GM23338 (cell line): ENCODE data around the gene KANK4. TPM values are rescaled to one million over a fixed set of nuclear protein-coding genes. Genes with fewer than 3 reads are reported as not detected.

ENCODE experiments used
- ATAC-seq: fragments of 200-7000 bp; cut with Tn5 transposase; 3 replicates; pipeline ENCODE4 v1.9.1; 2020
- DNase-seq: peaks from one replicate; pipeline ENCODE4 v3.0.0-alpha.2; 2015; ENCODE audit warnings: low spot score
- H2AFZ ChIP-seq: fragments of 200-600 bp; sonication (generic); 2 replicates; pipeline ENCODE4 v1.8.0; 2016; ENCODE audit warnings: antibody characterized with exemption, mild to moderate bottlenecking, moderate library complexity
- H3F3A ChIP-seq: fragments of 200-600 bp; sonication (generic); replicated peaks from 2 replicates; pipeline ENCODE4 v1.8.0; 2017; ENCODE audit warnings: antibody characterized with exemption, mixed run types, low read depth
- H3K27ac ChIP-seq: fragments of 200-600 bp; sonication (generic); 2 replicates; pipeline ENCODE4 v1.6.1; 2016; ENCODE audit warnings: low read depth
- H3K27me3 ChIP-seq: fragments of 200-600 bp; sonication (generic); 2 replicates; pipeline ENCODE4 v1.8.0; 2016; ENCODE audit warnings: mild to moderate bottlenecking, mixed run types, moderate library complexity; ENCODE audit not compliant: insufficient read depth
- H3K36me3 ChIP-seq: fragments of 200-600 bp; sonication (generic); 2 replicates; pipeline ENCODE4 v1.8.0; 2016; ENCODE audit warnings: mild to moderate bottlenecking; ENCODE audit not compliant: insufficient read depth
- H3K4me1 ChIP-seq: fragments of 200-600 bp; sonication (generic); 2 replicates; pipeline ENCODE4 v1.8.0; 2016; ENCODE audit warnings: mild to moderate bottlenecking, moderate library complexity; ENCODE audit not compliant: insufficient read depth
- H3K4me2 ChIP-seq: fragments of 200-600 bp; sonication (generic); 2 replicates; pipeline ENCODE4 v1.7.1; 2017; ENCODE audit warnings: mixed run types
- H3K4me3 ChIP-seq: fragments of 200-600 bp; sonication (generic); 2 replicates; pipeline ENCODE4 v1.6.1; 2016; ENCODE audit warnings: mixed run types
- H3K79me2 ChIP-seq: fragments of 200-600 bp; sonication (generic); replicated peaks from 2 replicates; pipeline ENCODE4 v1.8.0; 2017; ENCODE audit warnings: mild to moderate bottlenecking; ENCODE audit not compliant: insufficient read depth
- H3K9me2 ChIP-seq: fragments of 200-600 bp; sonication (generic); 2 replicates; pipeline ENCODE4 v1.8.0; 2017; ENCODE audit not compliant: insufficient read depth
- H4K20me1 ChIP-seq: fragments of 200-600 bp; sonication (generic); replicated peaks from 2 replicates; pipeline ENCODE4 v1.8.0; 2017; ENCODE audit warnings: mild to moderate bottlenecking; ENCODE audit not compliant: insufficient read depth
- H3K27ac Mint-ChIP-seq: 2 replicates; pipeline ENCODE4 v1.8.0; 2020; ENCODE audit warnings: inconsistent platforms, mild to moderate bottlenecking, moderate library complexity, mixed read lengths
- H3K27me3 Mint-ChIP-seq: 3 replicates; pipeline ENCODE4 v1.8.0; 2022; ENCODE audit warnings: low read depth, mild to moderate bottlenecking, moderate library complexity, mixed read lengths, inconsistent platforms; ENCODE audit not compliant: insufficient read depth, poor library complexity
- H3K36me3 Mint-ChIP-seq: 3 replicates; pipeline ENCODE4 v1.8.0; 2021; ENCODE audit warnings: low read depth, mild to moderate bottlenecking, inconsistent platforms, moderate library complexity, mixed read lengths
- H3K4me1 Mint-ChIP-seq: 3 replicates; pipeline ENCODE4 v1.8.0; 2020; ENCODE audit warnings: mild to moderate bottlenecking, inconsistent platforms, mixed read lengths
- H3K4me3 Mint-ChIP-seq: 3 replicates; pipeline ENCODE4 v1.8.0; 2021; ENCODE audit warnings: moderate library complexity, mild to moderate bottlenecking, inconsistent platforms, mixed read lengths
- H3K9me3 Mint-ChIP-seq: 3 replicates; pipeline ENCODE4 v1.8.0; 2020; ENCODE audit warnings: moderate library complexity, mild to moderate bottlenecking, inconsistent platforms, mixed read lengths
- CREB1 ChIP-seq: fragments of 250-450 bp; sonication (Bioruptor Pico); IDR thresholded peaks from 2 replicates; pipeline ENCODE4 v1.5.0; 2020; ENCODE audit warnings: low read depth, mild to moderate bottlenecking, moderate library complexity
- EZH2phosphoT487 ChIP-seq: fragments of 200-600 bp; sonication (generic); IDR thresholded peaks from one replicate; pipeline ENCODE4 v1.8.1; 2018; ENCODE audit warnings: antibody characterized with exemption; ENCODE audit not compliant: unreplicated experiment
- JUNB ChIP-seq: IDR thresholded peaks from one replicate; pipeline ENCODE4 v1.6.1; 2016; ENCODE audit warnings: antibody characterized with exemption; ENCODE audit not compliant: unreplicated experiment
- NANOG ChIP-seq: IDR thresholded peaks from 2 replicates; pipeline ENCODE4 v1.6.1; 2016; ENCODE audit warnings: antibody characterized with exemption, borderline replicate concordance
- POLR2AphosphoS5 ChIP-seq: IDR thresholded peaks from 2 replicates; pipeline ENCODE4 v1.6.1; 2016; ENCODE audit warnings: antibody characterized with exemption, low read depth
- ZNF114 ChIP-seq: fragments of 250-450 bp; sonication (Bioruptor Pico); IDR thresholded peaks from 2 replicates; pipeline ENCODE4 v1.5.0; 2020; ENCODE audit warnings: mild to moderate bottlenecking, moderate library complexity
- polyA plus RNA-seq: library from polyadenylated mRNA; unstranded; fragments of >200 nt; fragmentation: Nextera tagmentation; extraction: Ambion mirVana; gene quantifications from 2 replicates; pipeline ENCODE4 v1.2.1, GENCODE V29; 2016
- total RNA-seq: library from RNA; depleted of rRNA; stranded (reverse); fragments of >200 nt; shearing (Covaris generic); gene quantifications from 2 replicates; pipeline ENCODE4 v1.2.3, GENCODE V29; 2014
- TF ChIP-seq, protein P1 (sequence below): fragments of 250-450 bp; sonication (Bioruptor Pico); IDR thresholded peaks from 2 replicates; pipeline ENCODE4 v1.5.0; 2020; ENCODE audit warnings: mild to moderate bottlenecking, moderate library complexity
- TF ChIP-seq, protein P2 (sequence below): IDR thresholded peaks from one replicate; pipeline ENCODE4 v1.6.1; 2018; ENCODE audit warnings: antibody characterized with exemption; ENCODE audit not compliant: unreplicated experiment
- TF ChIP-seq, protein P3 (sequence below): IDR thresholded peaks from 2 replicates; pipeline ENCODE4 v1.6.1; 2016; ENCODE audit warnings: antibody characterized with exemption

Gene KANK4
- total and polyA plus RNA-seq, 2 experiments from 2014 or later: 0.31 to 0.42 TPM

DNA sequence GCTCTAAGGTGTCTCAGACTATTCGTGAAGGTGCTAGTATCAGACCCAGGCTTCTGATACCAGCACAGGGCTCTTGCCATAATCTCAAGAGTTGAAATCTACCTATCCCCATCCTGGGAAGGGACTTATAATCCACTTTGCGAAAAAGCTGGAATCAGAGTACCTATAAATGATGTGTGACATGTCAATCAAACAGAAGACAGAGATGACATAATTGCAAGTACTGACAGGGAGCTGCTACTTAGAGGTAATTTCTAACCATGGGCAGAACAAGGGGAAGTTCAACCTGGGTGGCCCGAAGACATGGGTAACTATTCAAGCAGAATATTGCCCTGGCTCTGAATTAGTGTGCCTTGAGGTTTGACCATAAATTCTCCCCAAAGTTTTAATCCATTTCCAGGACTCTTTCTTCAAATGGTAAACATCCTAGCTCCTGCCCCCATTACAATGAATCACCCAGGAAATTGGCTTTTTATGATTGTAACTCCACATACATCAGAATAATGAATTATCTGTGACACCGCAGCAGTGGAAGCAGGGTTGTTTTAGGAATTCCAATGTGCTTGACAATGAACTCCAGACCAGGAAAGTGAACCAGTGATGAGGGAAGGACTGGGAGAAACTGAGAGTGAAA lies 37.2 kb downstream of the KANK4 start (continued):
- TF ChIP-seq, protein P1, sequence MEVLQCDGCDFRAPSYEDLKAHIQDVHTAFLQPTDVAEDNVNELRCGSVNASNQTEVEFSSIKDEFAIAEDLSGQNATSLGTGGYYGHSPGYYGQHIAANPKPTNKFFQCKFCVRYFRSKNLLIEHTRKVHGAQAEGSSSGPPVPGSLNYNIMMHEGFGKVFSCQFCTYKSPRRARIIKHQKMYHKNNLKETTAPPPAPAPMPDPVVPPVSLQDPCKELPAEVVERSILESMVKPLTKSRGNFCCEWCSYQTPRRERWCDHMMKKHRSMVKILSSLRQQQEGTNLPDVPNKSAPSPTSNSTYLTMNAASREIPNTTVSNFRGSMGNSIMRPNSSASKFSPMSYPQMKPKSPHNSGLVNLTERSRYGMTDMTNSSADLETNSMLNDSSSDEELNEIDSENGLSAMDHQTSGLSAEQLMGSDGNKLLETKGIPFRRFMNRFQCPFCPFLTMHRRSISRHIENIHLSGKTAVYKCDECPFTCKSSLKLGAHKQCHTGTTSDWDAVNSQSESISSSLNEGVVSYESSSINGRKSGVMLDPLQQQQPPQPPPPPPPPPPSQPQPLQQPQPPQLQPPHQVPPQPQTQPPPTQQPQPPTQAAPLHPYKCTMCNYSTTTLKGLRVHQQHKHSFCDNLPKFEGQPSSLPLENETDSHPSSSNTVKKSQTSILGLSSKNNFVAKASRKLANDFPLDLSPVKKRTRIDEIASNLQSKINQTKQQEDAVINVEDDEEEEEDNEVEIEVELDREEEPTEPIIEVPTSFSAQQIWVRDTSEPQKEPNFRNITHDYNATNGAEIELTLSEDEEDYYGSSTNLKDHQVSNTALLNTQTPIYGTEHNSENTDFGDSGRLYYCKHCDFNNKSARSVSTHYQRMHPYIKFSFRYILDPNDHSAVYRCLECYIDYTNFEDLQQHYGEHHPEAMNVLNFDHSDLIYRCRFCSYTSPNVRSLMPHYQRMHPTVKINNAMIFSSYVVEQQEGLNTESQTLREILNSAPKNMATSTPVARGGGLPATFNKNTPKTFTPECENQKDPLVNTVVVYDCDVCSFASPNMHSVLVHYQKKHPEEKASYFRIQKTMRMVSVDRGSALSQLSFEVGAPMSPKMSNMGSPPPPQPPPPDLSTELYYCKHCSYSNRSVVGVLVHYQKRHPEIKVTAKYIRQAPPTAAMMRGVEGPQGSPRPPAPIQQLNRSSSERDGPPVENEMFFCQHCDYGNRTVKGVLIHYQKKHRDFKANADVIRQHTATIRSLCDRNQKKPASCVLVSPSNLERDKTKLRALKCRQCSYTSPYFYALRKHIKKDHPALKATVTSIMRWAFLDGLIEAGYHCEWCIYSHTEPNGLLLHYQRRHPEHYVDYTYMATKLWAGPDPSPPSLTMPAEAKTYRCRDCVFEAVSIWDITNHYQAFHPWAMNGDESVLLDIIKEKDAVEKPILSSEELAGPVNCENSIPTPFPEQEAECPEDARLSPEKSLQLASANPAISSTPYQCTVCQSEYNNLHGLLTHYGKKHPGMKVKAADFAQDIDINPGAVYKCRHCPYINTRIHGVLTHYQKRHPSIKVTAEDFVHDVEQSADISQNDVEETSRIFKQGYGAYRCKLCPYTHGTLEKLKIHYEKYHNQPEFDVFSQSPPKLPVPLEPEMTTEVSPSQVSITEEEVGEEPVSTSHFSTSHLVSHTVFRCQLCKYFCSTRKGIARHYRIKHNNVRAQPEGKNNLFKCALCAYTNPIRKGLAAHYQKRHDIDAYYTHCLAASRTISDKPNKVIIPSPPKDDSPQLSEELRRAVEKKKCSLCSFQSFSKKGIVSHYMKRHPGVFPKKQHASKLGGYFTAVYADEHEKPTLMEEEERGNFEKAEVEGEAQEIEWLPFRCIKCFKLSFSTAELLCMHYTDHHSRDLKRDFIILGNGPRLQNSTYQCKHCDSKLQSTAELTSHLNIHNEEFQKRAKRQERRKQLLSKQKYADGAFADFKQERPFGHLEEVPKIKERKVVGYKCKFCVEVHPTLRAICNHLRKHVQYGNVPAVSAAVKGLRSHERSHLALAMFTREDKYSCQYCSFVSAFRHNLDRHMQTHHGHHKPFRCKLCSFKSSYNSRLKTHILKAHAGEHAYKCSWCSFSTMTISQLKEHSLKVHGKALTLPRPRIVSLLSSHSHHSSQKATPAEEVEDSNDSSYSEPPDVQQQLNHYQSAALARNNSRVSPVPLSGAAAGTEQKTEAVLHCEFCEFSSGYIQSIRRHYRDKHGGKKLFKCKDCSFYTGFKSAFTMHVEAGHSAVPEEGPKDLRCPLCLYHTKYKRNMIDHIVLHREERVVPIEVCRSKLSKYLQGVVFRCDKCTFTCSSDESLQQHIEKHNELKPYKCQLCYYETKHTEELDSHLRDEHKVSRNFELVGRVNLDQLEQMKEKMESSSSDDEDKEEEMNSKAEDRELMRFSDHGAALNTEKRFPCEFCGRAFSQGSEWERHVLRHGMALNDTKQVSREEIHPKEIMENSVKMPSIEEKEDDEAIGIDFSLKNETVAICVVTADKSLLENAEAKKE: no peak

DNA sequence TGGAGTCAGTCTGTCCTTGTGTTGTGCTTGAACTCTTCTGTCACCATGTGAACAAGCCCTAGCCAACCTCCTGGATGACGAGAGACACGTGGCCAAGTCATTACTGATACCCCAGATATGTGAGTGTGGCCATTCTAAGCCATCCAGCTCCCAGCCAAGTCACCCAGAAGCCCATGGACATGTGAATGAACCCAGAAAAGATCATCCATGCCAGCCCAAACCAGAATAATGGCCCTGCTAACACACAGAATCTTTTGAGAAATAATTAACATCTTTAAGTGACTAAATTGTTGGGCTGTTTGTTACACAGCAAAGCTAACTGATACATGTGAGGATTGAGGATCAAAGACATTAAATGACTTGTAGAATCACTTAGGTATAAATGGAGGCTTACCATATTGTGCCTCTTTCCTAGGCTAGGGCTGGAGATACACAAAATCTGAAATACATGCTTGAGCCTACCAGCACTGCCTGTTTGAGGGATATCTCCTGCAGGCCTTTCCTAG lies 38.2 kb downstream of the KANK4 start:
- ATAC-seq: no peak
- H3K79me2 ChIP-seq: no peaks in the 10 kb centered on the region
- H3K4me1 ChIP-seq: peaks cover 52% of the 10 kb centered on the region
- Mint-ChIP-seq H3K36me3 (peaks cover 3% of the 10 kb centered on the region; the same call in 1 of the 3 replicates), H3K4me3 (no peak overlapping the region), H3K4me1 (peaks cover 57% of the 10 kb centered on the region), H3K9me3 (peaks cover 8% of the 10 kb centered on the region), H3K27me3 (peaks cover 34% of the 10 kb centered on the region), H3K27ac (no peak overlapping the region)
- no peaks in the 10 kb centered on the region for H4K20me1 ChIP-seq
- H3K36me3 ChIP-seq: no peaks in the 10 kb centered on the region
- no peak overlapping the region for H3K4me3 ChIP-seq
- DNase-seq: no peak
- no peak overlapping the region for H3K4me2 ChIP-seq
- peaks cover 3% of the 10 kb centered on the region; the same call in 1 of the 2 replicates for H3F3A ChIP-seq
- H3K27me3 ChIP-seq: peaks cover 39% of the 10 kb centered on the region
- no peak overlapping the region for H3K27ac ChIP-seq
- H2AFZ ChIP-seq: no peak overlapping the region
- no peaks in the 10 kb centered on the region for H3K9me2 ChIP-seq
- TF ChIP-seq, protein P2, sequence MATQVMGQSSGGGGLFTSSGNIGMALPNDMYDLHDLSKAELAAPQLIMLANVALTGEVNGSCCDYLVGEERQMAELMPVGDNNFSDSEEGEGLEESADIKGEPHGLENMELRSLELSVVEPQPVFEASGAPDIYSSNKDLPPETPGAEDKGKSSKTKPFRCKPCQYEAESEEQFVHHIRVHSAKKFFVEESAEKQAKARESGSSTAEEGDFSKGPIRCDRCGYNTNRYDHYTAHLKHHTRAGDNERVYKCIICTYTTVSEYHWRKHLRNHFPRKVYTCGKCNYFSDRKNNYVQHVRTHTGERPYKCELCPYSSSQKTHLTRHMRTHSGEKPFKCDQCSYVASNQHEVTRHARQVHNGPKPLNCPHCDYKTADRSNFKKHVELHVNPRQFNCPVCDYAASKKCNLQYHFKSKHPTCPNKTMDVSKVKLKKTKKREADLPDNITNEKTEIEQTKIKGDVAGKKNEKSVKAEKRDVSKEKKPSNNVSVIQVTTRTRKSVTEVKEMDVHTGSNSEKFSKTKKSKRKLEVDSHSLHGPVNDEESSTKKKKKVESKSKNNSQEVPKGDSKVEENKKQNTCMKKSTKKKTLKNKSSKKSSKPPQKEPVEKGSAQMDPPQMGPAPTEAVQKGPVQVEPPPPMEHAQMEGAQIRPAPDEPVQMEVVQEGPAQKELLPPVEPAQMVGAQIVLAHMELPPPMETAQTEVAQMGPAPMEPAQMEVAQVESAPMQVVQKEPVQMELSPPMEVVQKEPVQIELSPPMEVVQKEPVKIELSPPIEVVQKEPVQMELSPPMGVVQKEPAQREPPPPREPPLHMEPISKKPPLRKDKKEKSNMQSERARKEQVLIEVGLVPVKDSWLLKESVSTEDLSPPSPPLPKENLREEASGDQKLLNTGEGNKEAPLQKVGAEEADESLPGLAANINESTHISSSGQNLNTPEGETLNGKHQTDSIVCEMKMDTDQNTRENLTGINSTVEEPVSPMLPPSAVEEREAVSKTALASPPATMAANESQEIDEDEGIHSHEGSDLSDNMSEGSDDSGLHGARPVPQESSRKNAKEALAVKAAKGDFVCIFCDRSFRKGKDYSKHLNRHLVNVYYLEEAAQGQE: no peak
- TF ChIP-seq CREB1: no peak
- no peak for TF ChIP-seq JUNB
- no peak for TF ChIP-seq POLR2AphosphoS5
- no peak for TF ChIP-seq NANOG
- TF ChIP-seq EZH2phosphoT487: no peak
- TF ChIP-seq ZNF114: no peak
- TF ChIP-seq, protein P3, sequence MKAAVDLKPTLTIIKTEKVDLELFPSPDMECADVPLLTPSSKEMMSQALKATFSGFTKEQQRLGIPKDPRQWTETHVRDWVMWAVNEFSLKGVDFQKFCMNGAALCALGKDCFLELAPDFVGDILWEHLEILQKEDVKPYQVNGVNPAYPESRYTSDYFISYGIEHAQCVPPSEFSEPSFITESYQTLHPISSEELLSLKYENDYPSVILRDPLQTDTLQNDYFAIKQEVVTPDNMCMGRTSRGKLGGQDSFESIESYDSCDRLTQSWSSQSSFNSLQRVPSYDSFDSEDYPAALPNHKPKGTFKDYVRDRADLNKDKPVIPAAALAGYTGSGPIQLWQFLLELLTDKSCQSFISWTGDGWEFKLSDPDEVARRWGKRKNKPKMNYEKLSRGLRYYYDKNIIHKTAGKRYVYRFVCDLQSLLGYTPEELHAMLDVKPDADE: no peak
